ENCODE results near the gene ARHGAP32. TPM values are rescaled to one million over a fixed set of nuclear protein-coding genes. Genes with fewer than 3 reads are reported as not detected.

Gene ARHGAP32
- total RNA-seq, 1 donor from 2014 or later, result 15.2 TPM

DNA sequence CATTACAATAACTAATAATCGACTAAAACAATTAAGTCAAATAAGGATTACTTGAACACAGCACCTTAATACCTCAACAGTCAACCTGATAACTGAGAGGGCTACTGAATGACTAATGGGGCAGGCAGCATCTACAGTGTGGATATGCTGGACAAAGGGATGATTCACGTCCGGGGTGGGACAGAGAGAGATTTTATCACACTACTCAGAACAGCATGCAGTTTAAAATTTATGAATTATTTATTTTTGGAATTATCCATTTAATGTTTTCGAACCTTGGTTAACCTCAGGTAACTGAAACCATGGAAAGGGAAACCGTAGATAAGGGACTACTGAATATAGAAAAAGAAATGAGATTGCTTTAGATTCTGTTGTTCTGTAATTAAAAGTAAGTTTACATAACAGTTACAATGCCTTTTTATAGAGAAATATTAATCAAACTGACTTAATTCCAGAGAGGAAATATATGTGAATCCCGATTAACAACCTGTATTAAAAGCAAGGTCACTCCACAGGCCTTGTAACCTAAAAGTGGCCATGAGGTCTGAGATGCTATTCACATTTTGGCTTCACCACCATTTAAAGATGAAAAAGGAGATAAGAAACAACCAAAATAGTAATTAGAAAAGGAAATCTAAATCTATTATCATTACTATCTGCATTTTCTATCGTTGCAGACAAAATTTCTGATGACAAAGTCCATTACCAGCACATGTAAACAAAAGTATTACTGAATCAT, 130.5 kb downstream of the ARHGAP32 start:
- Mint-ChIP-seq H3K36me3 (ENCODE audit: unreplicated experiment) (peaks cover 4% of the 10 kb centered on the region), H3K27ac (ENCODE audit: unreplicated experiment) (no peak overlapping the region), H3K9me3 (ENCODE audit: unreplicated experiment) (no peaks in the 10 kb centered on the region), H3K4me1 (ENCODE audit: unreplicated experiment) (no peaks in the 10 kb centered on the region), H3K27me3 (ENCODE audit: unreplicated experiment) (no peaks in the 10 kb centered on the region), H3K4me3 (ENCODE audit: unreplicated experiment) (no peak overlapping the region)
- TF ChIP-seq, protein P1, sequence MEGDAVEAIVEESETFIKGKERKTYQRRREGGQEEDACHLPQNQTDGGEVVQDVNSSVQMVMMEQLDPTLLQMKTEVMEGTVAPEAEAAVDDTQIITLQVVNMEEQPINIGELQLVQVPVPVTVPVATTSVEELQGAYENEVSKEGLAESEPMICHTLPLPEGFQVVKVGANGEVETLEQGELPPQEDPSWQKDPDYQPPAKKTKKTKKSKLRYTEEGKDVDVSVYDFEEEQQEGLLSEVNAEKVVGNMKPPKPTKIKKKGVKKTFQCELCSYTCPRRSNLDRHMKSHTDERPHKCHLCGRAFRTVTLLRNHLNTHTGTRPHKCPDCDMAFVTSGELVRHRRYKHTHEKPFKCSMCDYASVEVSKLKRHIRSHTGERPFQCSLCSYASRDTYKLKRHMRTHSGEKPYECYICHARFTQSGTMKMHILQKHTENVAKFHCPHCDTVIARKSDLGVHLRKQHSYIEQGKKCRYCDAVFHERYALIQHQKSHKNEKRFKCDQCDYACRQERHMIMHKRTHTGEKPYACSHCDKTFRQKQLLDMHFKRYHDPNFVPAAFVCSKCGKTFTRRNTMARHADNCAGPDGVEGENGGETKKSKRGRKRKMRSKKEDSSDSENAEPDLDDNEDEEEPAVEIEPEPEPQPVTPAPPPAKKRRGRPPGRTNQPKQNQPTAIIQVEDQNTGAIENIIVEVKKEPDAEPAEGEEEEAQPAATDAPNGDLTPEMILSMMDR (IDR thresholded peaks at IDR 0.05), result no peak
- DNase-seq (ENCODE audit: extremely low spot score, unreplicated experiment), result no peak

DNA sequence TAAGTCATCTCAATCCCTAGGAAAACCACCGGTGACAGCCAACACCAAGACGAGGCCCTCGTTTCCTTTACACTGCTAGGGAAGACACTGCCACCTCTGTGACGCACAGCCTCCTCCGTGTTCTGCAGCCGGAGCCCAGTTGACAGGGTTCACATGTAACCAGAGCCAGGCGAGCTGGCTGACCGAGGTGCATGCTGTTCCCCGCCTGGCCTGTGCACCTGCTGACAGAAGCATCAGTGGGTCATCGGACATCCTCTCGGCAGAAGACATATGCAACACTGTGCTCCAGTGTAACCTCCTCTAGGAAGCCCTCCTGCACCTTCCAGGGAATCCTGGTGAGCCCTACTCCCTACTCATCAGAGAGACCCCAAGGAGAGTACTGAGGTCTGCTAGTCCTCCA, 135.2 kb downstream of the ARHGAP32 start:
- TF ChIP-seq, protein P1 (IDR thresholded peaks at IDR 0.05), result no peak
- Mint-ChIP-seq H3K27me3 (ENCODE audit: unreplicated experiment) (no peaks in the 10 kb centered on the region), H3K4me3 (ENCODE audit: unreplicated experiment) (no peak overlapping the region), H3K9me3 (ENCODE audit: unreplicated experiment) (no peaks in the 10 kb centered on the region), H3K36me3 (ENCODE audit: unreplicated experiment) (no peaks in the 10 kb centered on the region), H3K4me1 (ENCODE audit: unreplicated experiment) (no peaks in the 10 kb centered on the region), H3K27ac (ENCODE audit: unreplicated experiment) (no peak overlapping the region)
- no peak for DNase-seq (ENCODE audit: extremely low spot score, unreplicated experiment)

DNA sequence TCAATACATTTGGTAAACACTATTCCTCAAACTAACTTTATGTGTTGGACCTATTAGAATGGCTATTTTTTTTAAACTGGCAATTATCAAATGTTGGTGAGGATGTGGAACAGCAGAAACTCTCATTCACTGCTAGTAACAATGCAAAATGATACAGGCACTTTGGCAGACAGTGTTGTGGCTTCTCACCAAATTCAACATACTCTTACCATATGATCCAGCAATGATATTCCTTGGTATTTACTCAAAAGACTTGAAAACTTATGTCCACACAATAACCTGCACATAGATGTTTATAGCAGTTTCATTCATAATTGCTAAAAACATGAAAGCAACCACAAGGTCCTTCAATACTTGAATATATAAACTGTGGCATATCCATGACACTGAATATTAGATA, 136.9 kb downstream of the ARHGAP32 start:
- Mint-ChIP-seq H3K27me3 (ENCODE audit: unreplicated experiment) (no peaks in the 10 kb centered on the region), H3K36me3 (ENCODE audit: unreplicated experiment) (no peaks in the 10 kb centered on the region), H3K27ac (ENCODE audit: unreplicated experiment) (no peak overlapping the region), H3K4me3 (ENCODE audit: unreplicated experiment) (no peak overlapping the region), H3K4me1 (ENCODE audit: unreplicated experiment) (no peaks in the 10 kb centered on the region), H3K9me3 (ENCODE audit: unreplicated experiment) (no peaks in the 10 kb centered on the region)
- no peak for DNase-seq (ENCODE audit: extremely low spot score, unreplicated experiment)
- TF ChIP-seq, protein P1 (IDR thresholded peaks at IDR 0.05), result no peak

DNA sequence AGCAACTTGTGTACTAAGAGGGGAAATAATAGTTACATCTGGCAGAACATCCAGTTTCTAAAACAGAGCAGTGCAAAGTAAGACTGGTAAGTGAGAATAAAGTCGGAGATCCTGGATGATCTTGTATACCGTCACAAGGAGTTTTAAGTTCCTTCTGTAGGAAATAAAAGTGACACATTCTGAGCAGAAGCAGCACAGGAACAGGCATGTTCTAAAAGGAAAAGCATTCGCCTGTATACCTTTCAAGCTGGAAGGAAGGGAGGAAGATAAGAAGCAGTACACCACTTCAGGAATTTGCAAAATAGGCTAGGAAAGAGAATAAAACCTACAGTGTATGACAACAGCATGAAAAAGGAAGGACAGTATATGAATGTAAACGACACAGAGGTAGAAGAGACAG, 143.2 kb downstream of the ARHGAP32 start:
- Mint-ChIP-seq H3K27me3 (ENCODE audit: unreplicated experiment) (no peaks in the 10 kb centered on the region), H3K4me1 (ENCODE audit: unreplicated experiment) (no peaks in the 10 kb centered on the region), H3K27ac (ENCODE audit: unreplicated experiment) (no peak overlapping the region), H3K9me3 (ENCODE audit: unreplicated experiment) (no peaks in the 10 kb centered on the region), H3K4me3 (ENCODE audit: unreplicated experiment) (no peak overlapping the region), H3K36me3 (ENCODE audit: unreplicated experiment) (no peaks in the 10 kb centered on the region)
- TF ChIP-seq, protein P1 (IDR thresholded peaks at IDR 0.05), result no peak
- no peak for DNase-seq (ENCODE audit: extremely low spot score, unreplicated experiment)

DNA sequence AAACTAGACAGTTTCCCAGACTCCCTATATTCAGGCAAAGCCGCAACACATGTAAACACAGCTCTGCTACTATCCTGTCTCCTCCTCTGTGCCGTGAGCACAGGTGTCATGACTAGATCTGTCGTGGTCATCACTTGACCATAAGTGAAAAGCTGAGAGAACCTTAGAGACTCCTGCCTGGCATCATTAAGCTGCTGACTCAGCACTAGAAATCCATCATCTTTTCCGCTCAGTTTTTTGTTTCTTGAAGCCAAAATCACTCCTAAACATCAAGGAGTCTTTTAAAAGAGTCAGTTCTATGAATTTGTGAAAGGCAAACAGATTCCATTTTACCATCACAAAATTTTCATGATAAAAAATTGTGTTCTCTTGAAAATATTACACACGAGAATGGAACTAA, 147.0 kb downstream of the ARHGAP32 start:
- Mint-ChIP-seq H3K9me3 (ENCODE audit: unreplicated experiment) (no peaks in the 10 kb centered on the region), H3K36me3 (ENCODE audit: unreplicated experiment) (peaks cover 3% of the 10 kb centered on the region), H3K27ac (ENCODE audit: unreplicated experiment) (no peak overlapping the region), H3K4me1 (ENCODE audit: unreplicated experiment) (peaks cover 3% of the 10 kb centered on the region), H3K27me3 (ENCODE audit: unreplicated experiment) (no peaks in the 10 kb centered on the region), H3K4me3 (ENCODE audit: unreplicated experiment) (no peak overlapping the region)
- TF ChIP-seq, protein P1 (IDR thresholded peaks at IDR 0.05), result no peak
- no peak for DNase-seq (ENCODE audit: extremely low spot score, unreplicated experiment)

All from osteocyte (in vitro differentiated cells).